Body of pancreas (tissue), 4 donors: ENCODE data around the gene XKR3. TPM values are rescaled to one million over a fixed set of nuclear protein-coding genes. Genes with fewer than 3 reads are reported as not detected.

ENCODE experiments used
- ATAC-seq: fragments of 150-250 bp; one replicate; pipeline ENCODE4 v1.9.1; 2016
- DNase-seq, 4 donors: peaks; one replicate each; pipeline ENCODE4 v3.0.0-alpha.2; 2019
- H3K27ac ChIP-seq, 4 donors: fragments of 200-600 bp; sonication (generic); 1 replicate in 3 of 4; 2 replicates in 1 of 4; pipeline versions ENCODE4 v1.5.1 to v1.6.1; 2016 to 2019; ENCODE audit warnings: mild to moderate bottlenecking in 1 of 4, mixed read lengths in 1 of 4, moderate library complexity in 1 of 4
- H3K27me3 ChIP-seq, 2 donors: fragments of 200-600 bp; sonication (generic); one replicate each; pipeline ENCODE4 v1.6.0; 2016; ENCODE audit warnings: mild to moderate bottlenecking in 1 of 2
- H3K36me3 ChIP-seq, 2 donors: fragments of 200-600 bp; sonication (generic); replicated peaks in 1 of 2; 2 replicates each; pipeline ENCODE4 v1.5.1; 2016; ENCODE audit warnings: low read depth in 2 of 2; ENCODE audit not compliant: insufficient read depth in 1 of 2
- H3K4me1 ChIP-seq: fragments of 200-600 bp; sonication (generic); one replicate; pipeline ENCODE4 v1.6.0; 2016
- H3K4me3 ChIP-seq, 2 donors: fragments of 200-600 bp; sonication (generic); 1 replicate in 1 of 2; 2 replicates in 1 of 2; pipeline ENCODE4 v1.5.1; 2016 to 2019
- H3K9me3 ChIP-seq, 3 donors: fragments of 200-600 bp; sonication (generic); 1 replicate in 2 of 3; 2 replicates in 1 of 3; pipeline ENCODE4 v1.5.1; 2016
- CTCF ChIP-seq, 7 experiments: fragments of 450-650 bp in 4 of 7; fragments of 200-600 bp in 3 of 7; sonication (generic) in 3 of 7; IDR thresholded peaks; one replicate each; pipeline ENCODE4 v1.5.1; 2016 to 2019; ENCODE audit warnings: antibody characterized with exemption in 7 of 7
- POLR2A ChIP-seq, 3 donors: fragments of 450-650 bp; IDR thresholded peaks; one replicate each; pipeline ENCODE4 v1.6.1; 2016; ENCODE audit warnings: antibody characterized with exemption in 3 of 3, mild to moderate bottlenecking in 2 of 3
- WGBS, 2 donors: methylation state at CpG; one replicate each; pipeline ENCODE4 v1.1.5; 2017; 5-methylcytosine and 5-hydroxymethylcytosine counted together
- intact Hi-C: fragments of 100-400 bp; cut with DNase I; formaldehyde crosslinking; loops from one replicate; pipeline ENCODE4 v1.15.1; 2023
- total RNA-seq, 2 donors: library from RNA; depleted of rRNA; stranded (reverse); fragments of >200 nt; gene quantifications; one replicate each; pipeline ENCODE4 v1.1.0, GENCODE V29; 2016

The XKR3 gene
- total RNA-seq, 2 donors from 2014 or later: not detected

GRCh38 chr22:16834971-16835370 is 9.8 kb upstream of the XKR3 start:
- H3K4me3 ChIP-seq: no peak overlapping the region
- TF ChIP-seq POLR2A (IDR thresholded peaks at IDR 0.05) (no peak), CTCF (IDR thresholded peaks at IDR 0.05) (no peak)
- ATAC-seq (no peak), DNase-seq (no peak)
- intact Hi-C loops: no loop called here
- H3K27me3 ChIP-seq: peaks cover 0 to 3% of the 10 kb centered on the region in 2 donors
- H3K9me3 ChIP-seq: no peaks in the 10 kb centered on the region
- H3K27ac ChIP-seq: no peak overlapping the region
- no peaks in the 10 kb centered on the region for H3K4me1 ChIP-seq
- WGBS, 2 donors: 50 to 70% methylated on average over 1 of the region's 1 CpG
- no peaks in the 10 kb centered on the region for H3K36me3 ChIP-seq

- ATAC-seq: no peak
- H3K4me3 ChIP-seq: no peak overlapping the region
- H3K4me1 ChIP-seq: no peaks in the 10 kb centered on the region
- 69 to 72% methylated on average over 5 of the region's 5 CpGs for WGBS, 2 donors
- H3K36me3 ChIP-seq: no peaks in the 10 kb centered on the region
- H3K27ac ChIP-seq: no peak overlapping the region
- DNase-seq: no peak
- intact Hi-C loops: no loop called here
- peaks cover 0 to 3% of the 10 kb centered on the region in 2 donors for H3K27me3 ChIP-seq
- no peak for TF ChIP-seq CTCF (IDR thresholded peaks at IDR 0.05)
- TF ChIP-seq POLR2A (IDR thresholded peaks at IDR 0.05): no peak
- H3K9me3 ChIP-seq: no peaks in the 10 kb centered on the region
Observed at GRCh38 chr22:16831257-16831656, 6.0 kb upstream of the XKR3 start.

- ATAC-seq (no peak), DNase-seq (no peak)
- Histone ChIP-seq H3K27ac (no peak overlapping the region), H3K27me3 (no peaks in the 10 kb centered on the region), H3K9me3 (no peaks in the 10 kb centered on the region), H3K4me1 (no peaks in the 10 kb centered on the region), H3K4me3 (no peak overlapping the region), H3K36me3 (no peaks in the 10 kb centered on the region)
- TF ChIP-seq CTCF (IDR thresholded peaks at IDR 0.05) (no peak), POLR2A (IDR thresholded peaks at IDR 0.05) (no peak)
- intact Hi-C loops: no loop called here
- 66 to 78% methylated on average over 3 of the region's 3 CpGs for WGBS, 2 donors
Observed at GRCh38 chr22:16829985-16830384, 4.8 kb upstream of the XKR3 start.

GRCh38 chr22:16828876-16829275 is 3.7 kb upstream of the XKR3 start:
- intact Hi-C loops: no loop called here
- 55 to 63% methylated on average over 4 of the region's 4 CpGs for WGBS, 2 donors
- H3K4me3 ChIP-seq: no peak overlapping the region
- no peaks in the 10 kb centered on the region for H3K9me3 ChIP-seq
- TF ChIP-seq POLR2A (IDR thresholded peaks at IDR 0.05) (no peak), CTCF (IDR thresholded peaks at IDR 0.05) (no peak)
- no peak overlapping the region for H3K27ac ChIP-seq
- no peak for DNase-seq
- no peaks in the 10 kb centered on the region for H3K36me3 ChIP-seq
- no peaks in the 10 kb centered on the region for H3K27me3 ChIP-seq
- no peak for ATAC-seq
- no peaks in the 10 kb centered on the region for H3K4me1 ChIP-seq

GRCh38 chr22:16827506-16827905 is 2.3 kb upstream of the XKR3 start:
- no peaks in the 10 kb centered on the region for H3K9me3 ChIP-seq
- no peaks in the 10 kb centered on the region for H3K36me3 ChIP-seq
- no peak for TF ChIP-seq CTCF (IDR thresholded peaks at IDR 0.05)
- no peak for TF ChIP-seq POLR2A (IDR thresholded peaks at IDR 0.05)
- ATAC-seq: no peak
- intact Hi-C loops: no loop called here
- no peak overlapping the region for H3K4me3 ChIP-seq
- WGBS, 2 donors: 63 to 68% methylated on average over 1 of the region's 1 CpG
- no peaks in the 10 kb centered on the region for H3K27me3 ChIP-seq
- no peak overlapping the region for H3K27ac ChIP-seq
- H3K4me1 ChIP-seq: no peaks in the 10 kb centered on the region
- DNase-seq: no peak
